Astrocyte of the hippocampus (primary cell): ENCODE data around the gene TNFSF13B.

Source experiments
- DNase-seq: peaks from one replicate; pipeline ENCODE4 v3.0.0; 2011; ENCODE audit warnings: low read depth, low spot score

The TNFSF13B gene

GRCh38 chr13:108346376-108346775, 76.9 kb downstream of the TNFSF13B start:
- DNase-seq = no peak

- DNase-seq = no peak
Measured at GRCh38 chr13:108349269-108349668, 79.8 kb downstream of the TNFSF13B start.

GRCh38 chr13:108350579-108350978, 81.1 kb downstream of the TNFSF13B start:
- DNase-seq = no peak

- peak; percentile 18 for DNase-seq
Measured at GRCh38 chr13:108352599-108352998, 83.1 kb downstream of the TNFSF13B start.

GRCh38 chr13:108357228-108357627, 87.7 kb downstream of the TNFSF13B start:
- no peak for DNase-seq
